Stomach (tissue), 4 donors: ENCODE data around the gene STMN1.

Experiments used
- CTCF ChIP-seq, 7 experiments: fragments of 450-650 bp in 4 of 7; fragments of 200-600 bp in 3 of 7; sonication (generic) in 3 of 7; IDR thresholded peaks; one replicate each; pipeline ENCODE4 v1.5.1; 2016 to 2019; ENCODE audit warnings: antibody characterized with exemption in 7 of 7, control low read depth in 2 of 7, mild to moderate bottlenecking in 1 of 7
- POLR2A ChIP-seq, 4 donors: fragments of 450-650 bp; IDR thresholded peaks; one replicate each; pipeline ENCODE4 v1.6.1; 2016; ENCODE audit warnings: antibody characterized with exemption in 4 of 4, control low read depth in 2 of 4, mild to moderate bottlenecking in 1 of 4, moderate library complexity in 1 of 4

GRCh38 chr1:25948641-25949040 lies 42.4 kb upstream of the STMN1 start:
- TF ChIP-seq POLR2A (IDR thresholded peaks at IDR 0.05) (no peak), CTCF (IDR thresholded peaks at IDR 0.05) (no peak)
